K562 (cell line): Measurements from ENCODE around the gene CCNY. TPM values are rescaled to one million over a fixed set of nuclear protein-coding genes. Genes with fewer than 3 reads are reported as not detected.

Experiments
- ATAC-seq: fragments of 200-7000 bp; cut with Tn5 transposase; 3 replicates; pipeline ENCODE4 v1.9.1; 2020; ENCODE audit warnings: moderate library complexity
- BruUV-seq: library from RNA; stranded (reverse); fragments of 400-500 nt; replicated peaks from 2 replicates; lab custom pipeline; 2021; lab: Mats Ljungman, UMichigan
- CTCF ChIA-PET: fragments of 300-600 bp; formaldehyde crosslinking; extraction: SDS; loops from one replicate; lab custom pipeline; 2021; ENCODE audit warnings: low intra/inter-chr PET ratio; lab: Yijun Ruan, JAX
- POLR2A ChIA-PET: fragments of 300-600, 350-650 bp; sonication (Branson Sonifier 250); formaldehyde crosslinking; extraction: SDS; loops from one replicate; lab custom pipeline; 2021; ENCODE audit warnings: antibody characterized with exemption, inconsistent platforms; lab: Yijun Ruan, JAX
- DNase-seq, 4 experiments: peaks; one replicate each; pipeline versions ENCODE4 v3.0.0 to v3.0.0-alpha.2; 2011 to 2018; ENCODE audit warnings: low spot score in 3 of 4, mixed read lengths in 3 of 4; ENCODE audit errors: extremely low read depth in 1 of 4
- FAIRE-seq: peaks from 2 replicates; lab custom pipeline; 2011; peaks lifted over from hg19 to GRCh38; lab: Jason Lieb, UNC
- H2AFZ ChIP-seq: 2 replicates; pipeline ENCODE4 v1.6.0; 2011; ENCODE audit warnings: low read depth, low read length, control low read depth, inconsistent platforms
- H3K27ac ChIP-seq: fragments of 200-600 bp; 3 replicates; pipeline ENCODE4 v1.8.0; 2011; ENCODE audit warnings: low read depth, mild to moderate bottlenecking, control low read depth, inconsistent platforms, low read length, moderate library complexity, mixed read lengths; ENCODE audit errors: extremely low read depth
- H3K27me3 ChIP-seq, 2 experiments: fragments of 300-600 bp in 1 of 2; 2 replicates in 1 of 2; 3 replicates in 1 of 2; pipeline versions ENCODE4 v1.6.0 to v1.8.0; 2011; ENCODE audit warnings: inconsistent platforms in 2 of 2, low read length in 2 of 2, mild to moderate bottlenecking in 1 of 2, mixed read lengths in 1 of 2, moderate library complexity in 1 of 2; ENCODE audit not compliant: control insufficient read depth in 2 of 2, insufficient read depth in 2 of 2
- H3K36me3 ChIP-seq: fragments of 300-600 bp; 3 replicates; pipeline ENCODE4 v1.8.0; 2011; ENCODE audit warnings: mild to moderate bottlenecking, low read length, inconsistent platforms; ENCODE audit not compliant: control insufficient read depth, insufficient read depth
- H3K4me1 ChIP-seq, 2 experiments: fragments of 200-600 bp in 1 of 2; replicated peaks in 1 of 2; 2 replicates in 1 of 2; 3 replicates in 1 of 2; pipeline versions ENCODE4 v1.5.1 to v1.8.0; 2011; ENCODE audit warnings: inconsistent platforms in 2 of 2, low read length in 2 of 2, mild to moderate bottlenecking in 1 of 2, mixed read lengths in 1 of 2, moderate library complexity in 1 of 2; ENCODE audit not compliant: control insufficient read depth in 2 of 2, insufficient read depth in 2 of 2
- H3K4me2 ChIP-seq: 2 replicates; pipeline ENCODE4 v1.6.1; 2011; ENCODE audit warnings: low read length, control low read depth, inconsistent platforms, mixed read lengths; ENCODE audit not compliant: insufficient read depth
- H3K4me3 ChIP-seq: fragments of 200-600 bp; sonication (generic), shearing (Covaris generic); 2 replicates; pipeline ENCODE4 v1.5.1; 2016; ENCODE audit warnings: control low read depth, inconsistent platforms
- H3K79me2 ChIP-seq: fragments of 200-600 bp; 3 replicates; pipeline ENCODE4 v1.8.0; 2011; ENCODE audit warnings: low read length, inconsistent platforms; ENCODE audit not compliant: control insufficient read depth, insufficient read depth
- H3K9ac ChIP-seq, 2 experiments: 2 replicates each; pipeline versions ENCODE4 v1.6.0 to v1.6.1; 2011; ENCODE audit warnings: low read depth in 2 of 2, low read length in 2 of 2, control low read depth in 1 of 2, inconsistent platforms in 1 of 2, mild to moderate bottlenecking in 1 of 2, mixed read lengths in 1 of 2; ENCODE audit not compliant: insufficient read depth in 1 of 2
- H3K9me1 ChIP-seq: one replicate; pipeline ENCODE4 v1.6.0; 2011; ENCODE audit warnings: inconsistent platforms, mild to moderate bottlenecking, low read length, moderate library complexity; ENCODE audit not compliant: control insufficient read depth, insufficient read depth
- H3K9me3 ChIP-seq: replicated peaks from 2 replicates; pipeline ENCODE4 v1.5.1; 2011; ENCODE audit warnings: low read depth, low read length, inconsistent platforms; ENCODE audit not compliant: control insufficient read depth, insufficient read depth
- H4K20me1 ChIP-seq: replicated peaks from 2 replicates; pipeline ENCODE4 v1.6.1; 2011; ENCODE audit warnings: low read length, inconsistent platforms, mixed read lengths; ENCODE audit not compliant: control insufficient read depth, insufficient read depth
- BCOR ChIP-seq: fragments of 450-650 bp; IDR thresholded peaks from 2 replicates; pipeline ENCODE4 v1.6.1; 2016
- DPF2 ChIP-seq: fragments of 450-650 bp; IDR thresholded peaks from 2 replicates; pipeline ENCODE4 v1.6.1; 2016
- JUND ChIP-seq, 2 experiments: IDR thresholded peaks; 2 replicates in 1 of 2; 3 replicates in 1 of 2; pipeline ENCODE4 v1.6.1; 2011; ENCODE audit warnings: borderline replicate concordance in 2 of 2, low read depth in 2 of 2, low read length in 2 of 2, improper control_type of control experiment in 1 of 2, missing biosample characterization in 1 of 2, missing genetic modification characterization in 1 of 2, missing genetic modification reagents in 1 of 2
- MCM2 ChIP-seq: fragments of 450-650 bp; IDR thresholded peaks from 2 replicates; pipeline ENCODE4 v1.6.1; 2017; ENCODE audit warnings: low read depth, mild to moderate bottlenecking
- MYNN ChIP-seq, 2 experiments: sonication (generic); formaldehyde crosslinking in 1 of 2; IDR thresholded peaks; 2 replicates each; pipeline versions ENCODE4 v1.5.0 to v1.6.1; 2016 to 2020; ENCODE audit warnings: antibody characterized with exemption in 1 of 2, missing genetic modification reagents in 1 of 2
- NRF1 ChIP-seq, 2 experiments: fragments of 450-650 bp; IDR thresholded peaks in 1 of 2; conservative IDR thresholded peaks in 1 of 2; 2 replicates each; pipeline ENCODE4 v1.6.1; 2014; ENCODE audit warnings: mild to moderate bottlenecking in 2 of 2
- RB1 ChIP-seq: fragments of 450-650 bp; IDR thresholded peaks from 2 replicates; pipeline ENCODE4 v1.6.1; 2017; ENCODE audit warnings: low read depth, mild to moderate bottlenecking
- RCOR1 ChIP-seq, 2 experiments: IDR thresholded peaks; 2 replicates each; pipeline ENCODE4 v1.6.1; 2012; ENCODE audit warnings: low read depth in 2 of 2, low read length in 2 of 2, borderline replicate concordance in 1 of 2, improper control_type of control experiment in 1 of 2
- SOX6 ChIP-seq: fragments of 450-650 bp; IDR thresholded peaks from 2 replicates; pipeline ENCODE4 v1.6.1; 2014; ENCODE audit warnings: mild to moderate bottlenecking
- TAL1 ChIP-seq: fragments of 450-650 bp; IDR thresholded peaks from 2 replicates; pipeline ENCODE4 v1.6.1; 2016; ENCODE audit warnings: mild to moderate bottlenecking
- TCF3 ChIP-seq: sonication (generic); formaldehyde crosslinking; IDR thresholded peaks from 2 replicates; pipeline ENCODE4 v1.4.0; 2020; ENCODE audit warnings: mild to moderate bottlenecking, missing genetic modification reagents
- TEAD2 ChIP-seq: fragments of 450-650 bp; IDR thresholded peaks from 2 replicates; pipeline ENCODE4 v1.6.1; 2016; ENCODE audit warnings: missing genetic modification characterization, control low read depth, missing compliant biosample characterization
- WGBS: fragments of 100-300 bp; shearing (Covaris generic); methylation state at CpG from one replicate; pipeline ENCODE4 v1.1.6; 2016; ENCODE audit warnings: low coverage, mixed read lengths; ENCODE audit not compliant: insufficient coverage; ENCODE audit errors: missing lambda C conversion rate; 5-methylcytosine and 5-hydroxymethylcytosine counted together
- in situ Hi-C: fragments of 300-500 bp; cut with MboI; formaldehyde crosslinking; loops from 4 replicates; pipeline ENCODE4 v1.15.0; 2018; ENCODE audit warnings: inconsistent platforms, mixed read lengths
- intact Hi-C: fragments of 100-400 bp; cut with micrococcal nuclease; formaldehyde crosslinking; loops from 2 replicates; pipeline ENCODE4 v1.14.2; 2022
- polyA plus RNA-seq, 8 experiments: library from polyadenylated mRNA; depleted of rRNA in 4 of 8; stranded (reverse) in 5 of 8; unstranded in 3 of 8; fragments of >200 nt; fragmentation: Nextera tagmentation in 2 of 8; fragmentation: Illumina TruSeq in 1 of 8; extraction: Ambion mirVana in 2 of 8; extraction: Trizol in 1 of 8; gene quantifications; 2 replicates each; pipeline versions ENCODE4 v1.2.1 to v1.2.3, GENCODE V29; 2011 to 2014; ENCODE audit warnings: inconsistent platforms in 1 of 8, missing spikeins in 1 of 8
- total RNA-seq, 7 experiments: library from RNA; depleted of rRNA in 6 of 7; stranded (reverse); fragments of >200 nt in 6 of 7; fragmentation: Illumina TruSeq in 2 of 7; extraction: Trizol in 2 of 7; gene quantifications; 2 replicates each; pipeline versions ENCODE4 v1.2.1 to v1.2.3, GENCODE V29; 2011 to 2021; ENCODE audit warnings: low replicate concordance in 1 of 7
- TF ChIP-seq, protein P1 (sequence below): fragments of 250-450 bp; sonication (Bioruptor Pico); IDR thresholded peaks from 2 replicates; pipeline ENCODE4 v1.4.0; 2020
- TF ChIP-seq, protein P2 (sequence below): sonication (generic); formaldehyde crosslinking; IDR thresholded peaks from 2 replicates; pipeline ENCODE4 v1.8.0; 2022; ENCODE audit warnings: missing genetic modification reagents, mild to moderate bottlenecking, moderate library complexity, borderline replicate concordance

The CCNY gene
- total and polyA plus RNA-seq, 9 of the 15 experiments (the other 6 are each of a cell fraction or from before 2014, with no cell fraction given) = 8.4 to 109 (median 38.6) TPM

DNA sequence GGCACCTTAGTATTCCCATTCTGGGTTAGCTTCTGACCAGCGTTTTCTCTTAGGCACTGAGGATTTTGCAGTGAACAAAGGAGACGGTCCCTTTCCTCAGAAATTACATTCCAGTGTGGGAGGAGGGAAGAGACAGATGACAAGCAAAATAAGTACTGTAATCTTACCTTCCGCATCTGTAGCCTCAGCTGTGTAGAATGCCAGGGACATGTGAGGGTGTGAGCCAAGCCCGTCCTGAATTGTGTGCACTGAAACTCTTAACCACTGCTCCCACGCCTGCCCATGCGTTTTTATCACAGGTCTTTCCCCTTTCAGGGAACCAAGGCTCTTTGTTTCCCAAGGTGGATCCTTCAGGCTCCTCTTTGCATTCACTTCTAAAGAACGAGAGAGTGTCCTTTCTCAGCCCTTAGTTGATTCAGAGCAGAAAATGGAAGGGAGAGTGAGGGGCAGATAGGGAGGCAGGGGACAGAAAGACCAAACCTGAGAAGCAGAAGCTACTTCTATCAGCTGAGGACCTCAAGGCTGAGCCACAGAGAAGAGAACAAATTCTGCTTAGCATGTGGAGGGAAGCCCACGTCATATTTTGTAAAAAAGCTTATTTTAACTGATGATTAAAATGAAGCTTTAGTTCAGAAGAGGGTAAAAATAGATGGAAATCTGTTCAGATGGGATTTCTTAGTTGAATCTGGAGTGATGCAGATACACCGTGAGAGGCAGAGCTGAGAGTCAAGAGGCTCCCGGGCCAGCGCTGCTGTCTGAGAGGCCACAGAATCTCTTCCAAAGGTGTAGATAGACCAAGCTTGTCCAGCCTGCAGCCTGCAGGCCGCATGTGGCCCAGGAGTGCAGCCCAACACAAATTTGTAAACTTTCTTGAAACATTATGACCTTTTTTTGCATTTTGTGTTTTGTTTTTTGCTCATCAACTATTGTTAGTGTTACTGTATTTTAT, 122.5 kb downstream of the CCNY start:
- Histone ChIP-seq H4K20me1 (peaks cover 45% of the 10 kb centered on the region), H3K36me3 (no peaks in the 10 kb centered on the region; the same call in 2 of the 3 replicates), H3K9me3 (no peaks in the 10 kb centered on the region), H3K4me1 (peaks cover 19 to 38% of the 10 kb centered on the region in 2 experiments; a peak in 4 of 5 replicates), H2AFZ (no peak overlapping the region), H3K79me2 (peaks cover 96% of the 10 kb centered on the region), H3K9me1 (peaks cover 6% of the 10 kb centered on the region), H3K4me2 (peak overlapping the region; percentile 45), H3K9ac (0 out of 4 replicates have a peak overlapping the region, but pooled peaks of 1 of the 2 experiments have one; percentile 8), H3K27me3 (no peaks in the 10 kb centered on the region), H3K4me3 (no peak overlapping the region), H3K27ac (no peak overlapping the region)
- intact Hi-C loops (no loop called here), in situ Hi-C loops (no loop called here)
- WGBS = 30% methylated on average over 12 of the region's 12 CpGs
- peak; percentile 74 for ATAC-seq
- FAIRE-seq = peak; percentile 58
- ChIA-PET POLR2A (interaction anchor here (0.7 to 1.1 kb wide), 3 partner anchors 9 to 182 kb away, joined by 3 to 4 read pairs (median 4); no protein-coding TSS in a partner anchor), CTCF (no interaction called here)
- peak in 2 of 4 experiments; percentile 40 to 62 for DNase-seq
- no TSS peak for BruUV-seq
- TF ChIP-seq SOX6 (0 out of 2 replicates have a peak, but pooled peaks have one; percentile 28), MCM2 (no peak), TCF3 (CRISPR knock-in tag) (peak; percentile 61), RB1 (no peak), DPF2 (peak; percentile 57), NRF1 (conservative IDR thresholded peaks at IDR 0.05 in 1 of 2, IDR thresholded peaks at IDR 0.05 in 1 of 2) (peak in 1 of 2 experiments; percentile 39; a peak in 2 of 4 replicates), BCOR (no peak), JUND (IDR thresholded peaks at IDR 0.05; ENCODE audit: borderline replicate concordance, low read depth, low read length) (peak; percentile 26; the same call in 1 of the 2 replicates), JUND (tag; IDR thresholded peaks at IDR 0.05; ENCODE audit: borderline replicate concordance, low read depth, low read length) (no peak), TAL1 (peak; percentile 39), RCOR1 (IDR thresholded peaks at IDR 0.05; ENCODE audit: borderline replicate concordance in 1 of 2, low read depth in 2 of 2, low read length in 2 of 2) (peak in 1 of 2 experiments; percentile 38; a peak in 1 of 4 replicates), TEAD2 (tag) (0 out of 2 replicates have a peak, but pooled peaks have one; percentile 25), MYNN (IDR thresholded peaks at IDR 0.05) (peak; percentile 69; the same call in 1 of the 2 replicates), MYNN (CRISPR knock-in tag; IDR thresholded peaks at IDR 0.05) (no peak)
- TF ChIP-seq, protein P1, sequence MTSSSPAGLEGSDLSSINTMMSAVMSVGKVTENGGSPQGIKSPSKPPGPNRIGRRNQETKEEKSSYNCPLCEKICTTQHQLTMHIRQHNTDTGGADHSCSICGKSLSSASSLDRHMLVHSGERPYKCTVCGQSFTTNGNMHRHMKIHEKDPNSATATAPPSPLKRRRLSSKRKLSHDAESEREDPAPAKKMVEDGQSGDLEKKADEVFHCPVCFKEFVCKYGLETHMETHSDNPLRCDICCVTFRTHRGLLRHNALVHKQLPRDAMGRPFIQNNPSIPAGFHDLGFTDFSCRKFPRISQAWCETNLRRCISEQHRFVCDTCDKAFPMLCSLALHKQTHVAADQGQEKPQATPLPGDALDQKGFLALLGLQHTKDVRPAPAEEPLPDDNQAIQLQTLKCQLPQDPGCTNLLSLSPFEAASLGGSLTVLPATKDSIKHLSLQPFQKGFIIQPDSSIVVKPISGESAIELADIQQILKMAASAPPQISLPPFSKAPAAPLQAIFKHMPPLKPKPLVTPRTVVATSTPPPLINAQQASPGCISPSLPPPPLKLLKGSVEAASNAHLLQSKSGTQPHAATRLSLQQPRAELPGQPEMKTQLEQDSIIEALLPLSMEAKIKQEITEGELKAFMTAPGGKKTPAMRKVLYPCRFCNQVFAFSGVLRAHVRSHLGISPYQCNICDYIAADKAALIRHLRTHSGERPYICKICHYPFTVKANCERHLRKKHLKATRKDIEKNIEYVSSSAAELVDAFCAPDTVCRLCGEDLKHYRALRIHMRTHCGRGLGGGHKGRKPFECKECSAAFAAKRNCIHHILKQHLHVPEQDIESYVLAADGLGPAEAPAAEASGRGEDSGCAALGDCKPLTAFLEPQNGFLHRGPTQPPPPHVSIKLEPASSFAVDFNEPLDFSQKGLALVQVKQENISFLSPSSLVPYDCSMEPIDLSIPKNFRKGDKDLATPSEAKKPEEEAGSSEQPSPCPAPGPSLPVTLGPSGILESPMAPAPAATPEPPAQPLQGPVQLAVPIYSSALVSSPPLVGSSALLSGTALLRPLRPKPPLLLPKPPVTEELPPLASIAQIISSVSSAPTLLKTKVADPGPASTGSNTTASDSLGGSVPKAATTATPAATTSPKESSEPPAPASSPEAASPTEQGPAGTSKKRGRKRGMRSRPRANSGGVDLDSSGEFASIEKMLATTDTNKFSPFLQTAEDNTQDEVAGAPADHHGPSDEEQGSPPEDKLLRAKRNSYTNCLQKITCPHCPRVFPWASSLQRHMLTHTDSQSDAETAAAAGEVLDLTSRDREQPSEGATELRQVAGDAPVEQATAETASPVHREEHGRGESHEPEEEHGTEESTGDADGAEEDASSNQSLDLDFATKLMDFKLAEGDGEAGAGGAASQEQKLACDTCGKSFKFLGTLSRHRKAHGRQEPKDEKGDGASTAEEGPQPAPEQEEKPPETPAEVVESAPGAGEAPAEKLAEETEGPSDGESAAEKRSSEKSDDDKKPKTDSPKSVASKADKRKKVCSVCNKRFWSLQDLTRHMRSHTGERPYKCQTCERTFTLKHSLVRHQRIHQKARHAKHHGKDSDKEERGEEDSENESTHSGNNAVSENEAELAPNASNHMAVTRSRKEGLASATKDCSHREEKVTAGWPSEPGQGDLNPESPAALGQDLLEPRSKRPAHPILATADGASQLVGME = no peak
- TF ChIP-seq, protein P2, sequence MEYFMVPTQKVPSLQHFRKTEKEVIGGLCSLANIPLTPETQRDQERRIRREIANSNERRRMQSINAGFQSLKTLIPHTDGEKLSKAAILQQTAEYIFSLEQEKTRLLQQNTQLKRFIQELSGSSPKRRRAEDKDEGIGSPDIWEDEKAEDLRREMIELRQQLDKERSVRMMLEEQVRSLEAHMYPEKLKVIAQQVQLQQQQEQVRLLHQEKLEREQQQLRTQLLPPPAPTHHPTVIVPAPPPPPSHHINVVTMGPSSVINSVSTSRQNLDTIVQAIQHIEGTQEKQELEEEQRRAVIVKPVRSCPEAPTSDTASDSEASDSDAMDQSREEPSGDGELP (CRISPR knock-in tag) = peak; percentile 78
